SU-DHL-6 (cell line): ENCODE results near the gene KLHL12.

Experiments
- H2AFZ ChIP-seq: fragments of 200-600 bp; sonication (generic); 2 replicates; pipeline ENCODE4 v1.6.1; 2014; ENCODE audit warnings: low read depth, mild to moderate bottlenecking, moderate library complexity, mixed read lengths, antibody characterized with exemption, low read length; ENCODE audit not compliant: severe bottlenecking
- H3F3A ChIP-seq: fragments of 200-600 bp; shearing (Covaris generic); 2 replicates; pipeline ENCODE4 v1.6.0; 2016; ENCODE audit warnings: antibody characterized with exemption, mild to moderate bottlenecking; ENCODE audit not compliant: insufficient read depth
- H3K27ac ChIP-seq: fragments of 200-600 bp; sonication (generic); 2 replicates; pipeline ENCODE4 v1.5.1; 2016; ENCODE audit warnings: low read depth, mild to moderate bottlenecking, low read length, moderate library complexity, mixed read lengths
- H3K27me3 ChIP-seq: fragments of 200-600 bp; sonication (generic), shearing (Covaris generic); 2 replicates; pipeline ENCODE4 v1.6.0; 2014; ENCODE audit warnings: mild to moderate bottlenecking, low read length
- H3K36me3 ChIP-seq: fragments of 200-600 bp; sonication (generic); 2 replicates; pipeline ENCODE4 v1.6.1; 2014; ENCODE audit warnings: mild to moderate bottlenecking, low read length, mixed read lengths
- H3K4me2 ChIP-seq: fragments of 300-600, 200-600 bp; shearing (Covaris generic), sonication (generic); 2 replicates; pipeline ENCODE4 v1.6.0; 2014; ENCODE audit warnings: low read length, low read depth, mild to moderate bottlenecking; ENCODE audit not compliant: poor library complexity, severe bottlenecking
- H3K4me3 ChIP-seq: fragments of 200-600 bp; sonication (generic); 2 replicates; pipeline ENCODE4 v1.5.1; 2014; ENCODE audit warnings: antibody characterized with exemption, low read length, mild to moderate bottlenecking, mixed read lengths; ENCODE audit not compliant: insufficient read depth, poor library complexity, severe bottlenecking
- H3K79me2 ChIP-seq: fragments of 200-600 bp; sonication (generic); 2 replicates; pipeline ENCODE4 v1.6.1; 2014; ENCODE audit warnings: mild to moderate bottlenecking, low read length, moderate library complexity; ENCODE audit not compliant: insufficient read depth
- H3K9ac ChIP-seq: fragments of 200-600 bp; sonication (generic); 2 replicates; pipeline ENCODE4 v1.7.0; 2014; ENCODE audit warnings: mild to moderate bottlenecking, low read length
- H3K9me2 ChIP-seq: fragments of 200-600 bp; sonication (generic); replicated peaks from 2 replicates; pipeline ENCODE4 v1.6.1; 2014; ENCODE audit warnings: low read length; ENCODE audit not compliant: insufficient read depth
- H3K9me3 ChIP-seq: fragments of 200-600 bp; sonication (generic); 2 replicates; pipeline ENCODE4 v1.6.1; 2014; ENCODE audit warnings: low read length, mixed read lengths; ENCODE audit not compliant: insufficient read depth
- H4K20me1 ChIP-seq: fragments of 200-600 bp; sonication (generic); 2 replicates; pipeline ENCODE4 v1.6.1; 2014; ENCODE audit warnings: low read depth, mild to moderate bottlenecking, antibody characterized with exemption, low read length, moderate library complexity, mixed read lengths
- EZH2phosphoT487 ChIP-seq: fragments of 200-600 bp; sonication (generic), shearing (Covaris generic); conservative IDR thresholded peaks from 2 replicates; pipeline ENCODE4 v1.6.1; 2018; ENCODE audit warnings: mild to moderate bottlenecking, antibody characterized with exemption, low read length, moderate library complexity, mixed read lengths
- TF ChIP-seq, protein P1 (sequence below): fragments of 200-600 bp; sonication (generic); IDR thresholded peaks from one replicate; pipeline ENCODE4 v1.5.1; 2017; ENCODE audit warnings: antibody characterized with exemption, mild to moderate bottlenecking, low read length, moderate library complexity; ENCODE audit not compliant: insufficient read depth, poor library complexity, severe bottlenecking

KLHL12 gene

DNA sequence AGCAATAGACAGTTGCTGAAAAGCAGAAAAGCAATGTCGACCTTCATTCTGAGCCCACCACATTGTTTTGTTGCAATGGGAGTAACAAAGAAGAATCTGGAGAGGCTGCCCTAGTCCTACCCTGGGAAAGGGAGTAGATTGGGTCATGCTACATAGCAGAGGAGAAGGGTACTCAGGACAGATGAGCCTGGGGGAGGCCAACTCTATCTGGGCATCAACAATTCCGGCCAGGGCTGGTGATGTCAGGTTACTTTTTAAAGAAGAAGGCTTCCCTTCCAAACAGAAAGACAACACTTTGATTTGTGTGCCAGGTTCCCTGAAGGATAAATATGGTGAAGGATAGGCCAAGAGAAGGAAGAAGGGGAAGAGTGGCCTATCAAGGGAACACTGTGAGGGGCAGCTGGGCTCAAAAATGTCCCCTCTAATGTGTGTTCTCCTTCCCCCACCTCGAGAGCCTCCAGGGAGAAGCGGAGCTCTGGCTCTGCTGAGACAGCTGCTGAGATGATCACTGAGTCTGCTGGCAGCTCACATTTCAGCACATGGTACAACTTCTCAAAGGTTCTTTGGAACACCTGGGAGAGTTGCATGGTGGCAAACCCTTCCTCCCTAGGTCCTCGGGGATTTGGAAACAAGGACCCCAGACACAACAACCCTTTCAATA is 34.3 kb upstream of the KLHL12 start:
- Histone ChIP-seq H2AFZ (no peak overlapping the region), H3K9me2 (no peaks in the 10 kb centered on the region), H3K4me2 (no peak overlapping the region), H3K27ac (no peak overlapping the region), H3K9me3 (no peaks in the 10 kb centered on the region), H3K36me3 (no peaks in the 10 kb centered on the region), H3K27me3 (no peaks in the 10 kb centered on the region), H3K9ac (no peak overlapping the region), H3K79me2 (peaks cover 22% of the 10 kb centered on the region), H4K20me1 (no peaks in the 10 kb centered on the region), H3F3A (peaks cover 14% of the 10 kb centered on the region), H3K4me3 (no peak overlapping the region)
- TF ChIP-seq EZH2phosphoT487: no peak
- TF ChIP-seq, protein P1, sequence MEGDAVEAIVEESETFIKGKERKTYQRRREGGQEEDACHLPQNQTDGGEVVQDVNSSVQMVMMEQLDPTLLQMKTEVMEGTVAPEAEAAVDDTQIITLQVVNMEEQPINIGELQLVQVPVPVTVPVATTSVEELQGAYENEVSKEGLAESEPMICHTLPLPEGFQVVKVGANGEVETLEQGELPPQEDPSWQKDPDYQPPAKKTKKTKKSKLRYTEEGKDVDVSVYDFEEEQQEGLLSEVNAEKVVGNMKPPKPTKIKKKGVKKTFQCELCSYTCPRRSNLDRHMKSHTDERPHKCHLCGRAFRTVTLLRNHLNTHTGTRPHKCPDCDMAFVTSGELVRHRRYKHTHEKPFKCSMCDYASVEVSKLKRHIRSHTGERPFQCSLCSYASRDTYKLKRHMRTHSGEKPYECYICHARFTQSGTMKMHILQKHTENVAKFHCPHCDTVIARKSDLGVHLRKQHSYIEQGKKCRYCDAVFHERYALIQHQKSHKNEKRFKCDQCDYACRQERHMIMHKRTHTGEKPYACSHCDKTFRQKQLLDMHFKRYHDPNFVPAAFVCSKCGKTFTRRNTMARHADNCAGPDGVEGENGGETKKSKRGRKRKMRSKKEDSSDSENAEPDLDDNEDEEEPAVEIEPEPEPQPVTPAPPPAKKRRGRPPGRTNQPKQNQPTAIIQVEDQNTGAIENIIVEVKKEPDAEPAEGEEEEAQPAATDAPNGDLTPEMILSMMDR: no peak

DNA sequence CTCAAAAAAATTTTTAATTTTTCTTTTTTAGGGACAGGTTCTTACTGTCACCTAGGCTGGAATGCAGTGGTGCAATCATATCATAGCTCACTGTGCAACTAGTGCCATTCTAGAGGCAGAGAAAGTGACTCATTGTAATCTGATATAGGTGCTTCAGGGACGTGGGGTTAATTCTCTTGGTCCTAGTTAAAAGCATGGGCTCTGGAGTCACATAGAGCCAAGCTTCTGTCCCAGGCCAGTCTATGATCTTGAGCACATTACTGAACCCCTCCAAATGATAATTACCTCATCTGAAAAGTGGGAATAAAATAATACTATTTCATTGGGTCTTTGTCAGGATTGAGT is 32.2 kb upstream of the KLHL12 start:
- Histone ChIP-seq H3K9ac (0 out of 2 replicates have a peak overlapping the region, but pooled peaks have one; percentile 95), H3K27ac (no peak overlapping the region), H3K4me2 (peak overlapping the region; percentile 70), H3K27me3 (no peaks in the 10 kb centered on the region), H3K9me2 (no peaks in the 10 kb centered on the region), H2AFZ (no peak overlapping the region), H3F3A (peaks cover 14% of the 10 kb centered on the region), H3K36me3 (no peaks in the 10 kb centered on the region), H3K79me2 (peaks cover 37% of the 10 kb centered on the region), H4K20me1 (no peaks in the 10 kb centered on the region), H3K4me3 (no peak overlapping the region), H3K9me3 (no peaks in the 10 kb centered on the region)
- TF ChIP-seq, protein P1: no peak

DNA sequence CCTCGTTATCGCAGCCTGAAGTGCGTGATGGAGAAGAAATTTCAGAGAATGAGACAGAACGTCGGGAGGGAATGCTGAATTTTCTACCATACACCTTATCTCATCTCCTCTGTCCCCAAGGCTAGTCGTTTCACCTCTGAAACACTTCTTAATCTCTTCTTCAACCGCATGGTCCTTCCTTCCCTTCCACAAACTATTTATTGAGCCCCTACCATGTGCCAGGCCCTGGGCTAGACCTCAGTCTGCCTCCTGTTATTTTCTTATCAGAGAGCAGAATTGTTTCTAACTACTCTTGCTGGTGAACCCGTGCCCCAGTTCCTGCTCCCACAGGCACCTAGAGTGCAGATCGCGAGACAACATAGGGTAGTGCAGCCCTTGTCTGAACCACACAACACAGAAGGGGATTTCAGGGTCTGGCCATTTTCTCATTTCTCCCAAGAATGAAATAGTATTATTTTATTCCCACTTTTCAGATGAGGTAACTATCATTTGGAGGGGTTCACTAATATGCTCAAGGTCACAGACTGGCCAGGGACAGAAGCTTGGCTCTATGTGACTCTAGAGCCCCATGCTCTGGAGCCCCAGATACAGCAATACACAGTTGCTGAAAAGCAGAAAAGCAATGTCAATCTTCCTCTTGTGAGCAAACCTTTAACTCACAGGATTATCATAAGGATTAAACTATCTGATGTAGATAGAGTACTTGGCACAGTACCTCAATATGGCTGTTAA is 31.7 kb upstream of the KLHL12 start:
- Histone ChIP-seq H3K27ac (peak overlapping the region; percentile 18; the same call in 1 of the 2 replicates), H2AFZ (peak overlapping the region; percentile 82), H3K27me3 (no peaks in the 10 kb centered on the region), H3K9me3 (no peaks in the 10 kb centered on the region), H3K36me3 (no peaks in the 10 kb centered on the region), H3K4me3 (peak overlapping the region; percentile 85), H3K79me2 (peaks cover 43% of the 10 kb centered on the region), H3K4me2 (peak overlapping the region; percentile 70), H4K20me1 (no peaks in the 10 kb centered on the region), H3K9ac (peak overlapping the region; percentile 95), H3F3A (peaks cover 14% of the 10 kb centered on the region), H3K9me2 (no peaks in the 10 kb centered on the region)
- TF ChIP-seq EZH2phosphoT487: no peak
- TF ChIP-seq, protein P1: no peak
